HEK293 (cell line): ENCODE data around the gene ZMYM3.

Source experiments
- TRIM28 ChIP-seq: IDR thresholded peaks from 2 replicates; pipeline ENCODE4 v1.6.1; 2011; ENCODE audit warnings: low read length, control low read depth, borderline replicate concordance
- ZFP69B ChIP-seq: fragments of 450-650 bp; formaldehyde crosslinking; IDR thresholded peaks from 2 replicates; pipeline ENCODE4 v1.5.1; 2016; ENCODE audit warnings: missing biosample characterization, missing genetic modification characterization
- ZNF146 ChIP-seq: fragments of 450-650 bp; formaldehyde crosslinking; IDR thresholded peaks from 2 replicates; pipeline ENCODE4 v1.5.1; 2016; ENCODE audit warnings: missing biosample characterization, missing genetic modification characterization
- ZNF311 ChIP-seq: fragments of 450-650 bp; formaldehyde crosslinking; IDR thresholded peaks from 2 replicates; pipeline ENCODE4 v1.5.1; 2017; ENCODE audit warnings: missing biosample characterization, missing genetic modification characterization, borderline replicate concordance
- ZNF354C ChIP-seq: fragments of 450-650 bp; formaldehyde crosslinking; IDR thresholded peaks from 2 replicates; pipeline ENCODE4 v1.5.1; 2016; ENCODE audit warnings: missing biosample characterization, missing genetic modification characterization, low read depth, borderline replicate concordance
- ZNF501 ChIP-seq: fragments of 450-650 bp; formaldehyde crosslinking; IDR thresholded peaks from 2 replicates; pipeline ENCODE4 v1.5.1; 2016; ENCODE audit warnings: missing biosample characterization, missing genetic modification characterization
- ZNF518A ChIP-seq: fragments of 450-650 bp; formaldehyde crosslinking; conservative IDR thresholded peaks from 2 replicates; pipeline ENCODE4 v1.5.1; 2016; ENCODE audit warnings: low read depth, missing biosample characterization, missing genetic modification characterization
- ZNF544 ChIP-seq: fragments of 450-650 bp; formaldehyde crosslinking; IDR thresholded peaks from 2 replicates; pipeline ENCODE4 v1.5.0; 2017; ENCODE audit warnings: missing biosample characterization, missing genetic modification characterization
- ZNF654 ChIP-seq: fragments of 450-650 bp; formaldehyde crosslinking; IDR thresholded peaks from 2 replicates; pipeline ENCODE4 v1.5.1; 2016; ENCODE audit warnings: low read depth, missing biosample characterization, missing genetic modification characterization
- TF ChIP-seq, protein P1 (sequence below): fragments of 450-650 bp; formaldehyde crosslinking; IDR thresholded peaks from 2 replicates; pipeline ENCODE4 v1.5.1; 2016; ENCODE audit warnings: missing biosample characterization, missing genetic modification characterization
- TF ChIP-seq, protein P2 (sequence below): fragments of 450-650 bp; formaldehyde crosslinking; IDR thresholded peaks from 2 replicates; pipeline ENCODE4 v1.5.1; 2016; ENCODE audit warnings: missing biosample characterization, missing genetic modification characterization

GRCh38 chrX:71239781-71240180 is 14.2 kb downstream of the ZMYM3 start:
- TF ChIP-seq TRIM28 (no peak), ZNF501 (no peak), ZNF354C (tag by site-specific recombination) (no peak), ZNF311 (no peak), ZNF544 (tag by site-specific recombination) (no peak), ZFP69B (tag by site-specific recombination) (no peak), ZNF654 (tag by site-specific recombination) (no peak), ZNF518A (no peak), ZNF146 (no peak)
- TF ChIP-seq, protein P1, sequence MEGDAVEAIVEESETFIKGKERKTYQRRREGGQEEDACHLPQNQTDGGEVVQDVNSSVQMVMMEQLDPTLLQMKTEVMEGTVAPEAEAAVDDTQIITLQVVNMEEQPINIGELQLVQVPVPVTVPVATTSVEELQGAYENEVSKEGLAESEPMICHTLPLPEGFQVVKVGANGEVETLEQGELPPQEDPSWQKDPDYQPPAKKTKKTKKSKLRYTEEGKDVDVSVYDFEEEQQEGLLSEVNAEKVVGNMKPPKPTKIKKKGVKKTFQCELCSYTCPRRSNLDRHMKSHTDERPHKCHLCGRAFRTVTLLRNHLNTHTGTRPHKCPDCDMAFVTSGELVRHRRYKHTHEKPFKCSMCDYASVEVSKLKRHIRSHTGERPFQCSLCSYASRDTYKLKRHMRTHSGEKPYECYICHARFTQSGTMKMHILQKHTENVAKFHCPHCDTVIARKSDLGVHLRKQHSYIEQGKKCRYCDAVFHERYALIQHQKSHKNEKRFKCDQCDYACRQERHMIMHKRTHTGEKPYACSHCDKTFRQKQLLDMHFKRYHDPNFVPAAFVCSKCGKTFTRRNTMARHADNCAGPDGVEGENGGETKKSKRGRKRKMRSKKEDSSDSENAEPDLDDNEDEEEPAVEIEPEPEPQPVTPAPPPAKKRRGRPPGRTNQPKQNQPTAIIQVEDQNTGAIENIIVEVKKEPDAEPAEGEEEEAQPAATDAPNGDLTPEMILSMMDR (tag by site-specific recombination), result no peak
- TF ChIP-seq, protein P2, sequence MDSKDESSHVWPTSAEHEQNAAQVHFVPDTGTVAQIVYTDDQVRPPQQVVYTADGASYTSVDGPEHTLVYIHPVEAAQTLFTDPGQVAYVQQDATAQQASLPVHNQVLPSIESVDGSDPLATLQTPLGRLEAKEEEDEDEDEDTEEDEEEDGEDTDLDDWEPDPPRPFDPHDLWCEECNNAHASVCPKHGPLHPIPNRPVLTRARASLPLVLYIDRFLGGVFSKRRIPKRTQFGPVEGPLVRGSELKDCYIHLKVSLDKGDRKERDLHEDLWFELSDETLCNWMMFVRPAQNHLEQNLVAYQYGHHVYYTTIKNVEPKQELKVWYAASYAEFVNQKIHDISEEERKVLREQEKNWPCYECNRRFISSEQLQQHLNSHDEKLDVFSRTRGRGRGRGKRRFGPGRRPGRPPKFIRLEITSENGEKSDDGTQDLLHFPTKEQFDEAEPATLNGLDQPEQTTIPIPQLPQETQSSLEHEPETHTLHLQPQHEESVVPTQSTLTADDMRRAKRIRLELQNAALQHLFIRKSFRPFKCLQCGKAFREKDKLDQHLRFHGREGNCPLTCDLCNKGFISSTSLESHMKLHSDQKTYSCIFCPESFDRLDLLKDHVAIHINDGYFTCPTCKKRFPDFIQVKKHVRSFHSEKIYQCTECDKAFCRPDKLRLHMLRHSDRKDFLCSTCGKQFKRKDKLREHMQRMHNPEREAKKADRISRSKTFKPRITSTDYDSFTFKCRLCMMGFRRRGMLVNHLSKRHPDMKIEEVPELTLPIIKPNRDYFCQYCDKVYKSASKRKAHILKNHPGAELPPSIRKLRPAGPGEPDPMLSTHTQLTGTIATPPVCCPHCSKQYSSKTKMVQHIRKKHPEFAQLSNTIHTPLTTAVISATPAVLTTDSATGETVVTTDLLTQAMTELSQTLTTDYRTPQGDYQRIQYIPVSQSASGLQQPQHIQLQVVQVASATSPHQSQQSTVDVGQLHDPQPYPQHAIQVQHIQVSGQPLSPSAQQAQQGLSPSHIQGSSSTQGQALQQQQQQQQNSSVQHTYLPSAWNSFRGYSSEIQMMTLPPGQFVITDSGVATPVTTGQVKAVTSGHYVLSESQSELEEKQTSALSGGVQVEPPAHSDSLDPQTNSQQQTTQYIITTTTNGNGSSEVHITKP (tag by site-specific recombination), result no peak
